ENCODE measurements around the gene ATG12.

- TF ChIP-seq CTCF (IDR thresholded peaks at IDR 0.05) (no peak), ZFX (IDR thresholded peaks at IDR 0.05; ENCODE audit: borderline replicate concordance) (no peak)
Observed at GRCh38 chr5:115809946-115810345, 31.4 kb downstream of the ATG12 start.
